ENCODE data around the gene TMIE.

DNA sequence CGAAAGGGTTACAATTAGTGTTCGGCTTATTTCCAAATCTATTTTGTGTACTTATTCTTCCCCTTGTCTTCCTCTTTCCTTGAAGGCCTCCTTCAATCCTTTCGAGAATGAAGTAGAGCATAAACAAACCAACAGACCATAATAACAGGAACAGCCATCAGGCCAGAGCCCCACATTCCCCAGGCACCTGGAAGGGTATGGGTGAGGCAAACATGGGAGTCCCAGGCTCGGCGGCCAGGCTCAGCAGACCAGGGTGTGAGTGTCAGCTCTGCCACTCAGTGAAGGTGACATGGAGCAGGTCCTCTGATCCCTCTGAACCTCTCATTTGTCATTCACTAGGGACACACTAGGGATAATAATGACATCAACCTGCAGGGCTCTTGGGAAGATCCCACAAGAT lies 21.5 kb upstream of the TMIE start:
- TF ChIP-seq, protein P1, sequence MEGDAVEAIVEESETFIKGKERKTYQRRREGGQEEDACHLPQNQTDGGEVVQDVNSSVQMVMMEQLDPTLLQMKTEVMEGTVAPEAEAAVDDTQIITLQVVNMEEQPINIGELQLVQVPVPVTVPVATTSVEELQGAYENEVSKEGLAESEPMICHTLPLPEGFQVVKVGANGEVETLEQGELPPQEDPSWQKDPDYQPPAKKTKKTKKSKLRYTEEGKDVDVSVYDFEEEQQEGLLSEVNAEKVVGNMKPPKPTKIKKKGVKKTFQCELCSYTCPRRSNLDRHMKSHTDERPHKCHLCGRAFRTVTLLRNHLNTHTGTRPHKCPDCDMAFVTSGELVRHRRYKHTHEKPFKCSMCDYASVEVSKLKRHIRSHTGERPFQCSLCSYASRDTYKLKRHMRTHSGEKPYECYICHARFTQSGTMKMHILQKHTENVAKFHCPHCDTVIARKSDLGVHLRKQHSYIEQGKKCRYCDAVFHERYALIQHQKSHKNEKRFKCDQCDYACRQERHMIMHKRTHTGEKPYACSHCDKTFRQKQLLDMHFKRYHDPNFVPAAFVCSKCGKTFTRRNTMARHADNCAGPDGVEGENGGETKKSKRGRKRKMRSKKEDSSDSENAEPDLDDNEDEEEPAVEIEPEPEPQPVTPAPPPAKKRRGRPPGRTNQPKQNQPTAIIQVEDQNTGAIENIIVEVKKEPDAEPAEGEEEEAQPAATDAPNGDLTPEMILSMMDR (IDR thresholded peaks at IDR 0.05), result no peak
- TF ChIP-seq POLR2A (IDR thresholded peaks at IDR 0.05) (no peak), POLR2AphosphoS5 (IDR thresholded peaks at IDR 0.05) (no peak), EP300 (IDR thresholded peaks at IDR 0.05) (no peak)
